ENCODE data around the gene SLITRK1.

The SLITRK1 gene

GRCh38 chr13:83867708-83868107 is 14.6 kb downstream of the SLITRK1 start:
- no peak for DNase-seq (ENCODE audit: low read depth)

GRCh38 chr13:83865161-83866137 is 16.8 kb downstream of the SLITRK1 start:
- no peak for DNase-seq (ENCODE audit: low read depth)

- no peak for DNase-seq (ENCODE audit: low read depth)
Measured at GRCh38 chr13:83853771-83854170, 28.5 kb downstream of the SLITRK1 start.

GRCh38 chr13:83845106-83845505 is 37.2 kb downstream of the SLITRK1 start:
- DNase-seq (ENCODE audit: low read depth) = no peak

- no peak for DNase-seq (ENCODE audit: low read depth)
Measured at GRCh38 chr13:83839146-83839545, 43.1 kb downstream of the SLITRK1 start.

- no peak for DNase-seq (ENCODE audit: low read depth)
Measured at GRCh38 chr13:83831796-83832195, 50.5 kb downstream of the SLITRK1 start.

DNA sequence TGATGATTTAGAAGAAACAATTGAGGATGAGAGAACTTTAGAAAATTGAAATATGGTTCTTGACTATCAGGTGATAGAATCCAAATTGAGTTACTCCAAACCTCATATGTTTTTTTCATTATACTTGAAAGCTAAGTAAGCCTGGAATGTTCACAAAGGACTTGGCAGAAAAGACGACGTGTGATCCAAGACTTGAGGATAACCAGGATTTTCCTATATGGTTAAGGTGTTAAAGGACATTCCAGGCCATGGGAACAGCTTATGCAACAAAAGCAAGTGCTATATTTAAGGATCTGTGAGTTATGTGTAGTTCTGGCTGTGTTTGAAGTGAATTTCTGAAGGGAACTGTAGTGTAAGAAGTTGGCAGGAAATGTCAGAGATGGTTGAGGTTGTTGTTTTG is 52.5 kb downstream of the SLITRK1 start:
- DNase-seq (ENCODE audit: low read depth) = no peak

- DNase-seq (ENCODE audit: low read depth) = no peak
Measured at GRCh38 chr13:83827338-83827737, 54.9 kb downstream of the SLITRK1 start.

Measured in GM04503 (cell line).